Putamen (tissue), 1 donor: ENCODE data around the gene TULP1.

Experiments
- DNase-seq: peaks from one replicate; pipeline ENCODE4 v3.0.0-alpha.2; 2016; ENCODE audit warnings: low spot score

Gene TULP1

DNA sequence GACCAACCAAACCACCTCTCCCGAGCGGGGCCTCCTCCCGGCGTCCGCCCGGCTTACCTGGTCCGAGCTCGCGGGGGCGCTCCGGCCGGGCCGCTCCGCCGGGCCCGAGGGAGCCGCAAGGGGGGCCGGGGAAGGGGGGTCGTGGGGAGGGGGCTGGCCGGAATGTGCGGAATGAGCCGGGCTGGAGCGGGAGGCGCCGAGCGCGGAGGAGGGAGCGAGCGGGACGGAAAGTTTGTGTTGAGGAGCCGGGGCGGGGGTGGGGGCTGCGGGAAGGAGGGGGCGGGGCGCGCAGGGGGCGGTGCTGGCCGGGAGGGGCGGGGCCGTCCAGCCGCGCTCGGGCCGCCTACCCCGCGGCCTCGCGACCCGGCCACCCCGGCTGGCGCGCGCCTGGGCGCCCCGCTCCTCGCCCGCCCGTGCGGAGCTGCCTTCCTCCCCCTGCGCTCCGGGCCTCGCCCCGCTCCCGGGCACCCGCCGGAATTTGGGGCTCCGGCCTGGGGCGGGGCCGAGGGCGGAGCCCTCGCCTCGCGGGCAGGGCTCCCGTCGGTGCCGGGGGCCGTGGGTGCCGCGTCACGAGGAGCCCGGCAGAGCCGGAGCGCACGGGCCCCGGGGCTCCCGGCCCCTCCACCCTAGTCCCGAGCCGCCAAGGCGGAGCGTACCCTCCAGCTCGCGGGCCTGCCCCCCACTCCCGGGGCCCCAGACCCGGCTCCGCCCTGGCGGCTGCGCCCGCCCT lies 15.7 kb downstream of the TULP1 start, which contains the start of gene TEAD3:
Gene TEAD3 (minus strand): TSS at position 239 of the 730 bp plus-strand sequence.
- DNase-seq = no peak

DNA sequence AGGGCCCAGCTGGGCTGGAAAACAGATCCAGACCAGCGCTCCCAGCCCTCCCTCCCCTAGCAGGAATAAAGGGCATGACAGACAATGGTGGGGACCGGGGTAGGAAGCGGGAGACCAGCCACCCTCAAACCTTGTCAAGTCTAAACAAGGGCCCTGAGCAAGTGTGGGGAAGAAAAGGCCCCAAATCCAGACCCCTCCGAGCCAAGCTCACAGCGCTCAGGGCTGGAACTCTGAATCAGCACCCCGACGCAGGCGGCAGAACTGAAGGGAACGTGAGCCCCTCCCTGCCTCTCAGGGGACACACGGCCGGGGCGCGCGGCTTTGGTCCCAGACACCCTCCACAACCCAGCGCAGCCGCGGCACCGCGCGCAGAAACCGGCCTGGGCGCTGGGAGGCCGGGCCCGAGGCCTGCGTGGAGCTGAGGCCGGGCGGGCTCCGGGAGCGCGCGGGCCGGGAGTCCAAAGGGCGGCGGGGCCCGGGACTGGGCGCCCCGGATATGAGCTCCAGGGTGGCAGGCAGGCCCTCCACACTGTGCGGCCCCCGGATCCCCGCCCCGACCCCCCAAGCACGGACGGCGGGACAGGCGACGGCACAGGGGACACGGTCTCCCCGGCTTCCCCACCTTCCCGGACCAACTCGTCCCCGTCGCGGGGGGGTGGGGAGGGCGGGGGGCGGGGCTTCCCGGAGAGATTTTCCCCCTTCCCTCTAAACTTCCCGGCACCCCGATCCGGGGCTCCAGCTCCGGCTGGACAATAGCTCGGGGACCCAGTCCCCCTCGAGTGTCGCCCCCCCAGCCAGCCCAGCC lies 16.5 kb downstream of the TULP1 start:
- DNase-seq = no peak

GRCh38 chr6:35495258-35496035 lies 17.2 kb downstream of the TULP1 start:
- DNase-seq = no peak

DNA sequence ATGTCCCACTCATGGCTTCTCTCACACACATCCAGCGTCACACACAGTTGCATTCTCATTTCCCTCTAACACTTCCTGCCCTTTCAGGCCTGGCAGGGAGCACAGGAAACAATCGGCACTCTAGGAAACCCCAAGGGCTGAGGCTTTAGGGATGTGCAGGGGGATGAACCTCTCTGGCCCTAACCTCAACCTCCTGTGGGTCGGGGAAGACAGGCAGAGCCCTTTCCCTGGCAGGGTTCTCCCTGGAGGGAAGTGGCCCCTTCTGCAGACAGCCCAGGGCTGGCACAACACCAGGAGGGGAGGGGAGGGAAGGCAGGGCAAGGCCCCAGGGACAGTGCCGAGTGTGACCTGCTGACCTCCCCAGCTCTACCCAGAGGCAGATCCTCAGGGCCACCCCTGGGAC lies 18.5 kb downstream of the TULP1 start:
- DNase-seq = no peak

DNA sequence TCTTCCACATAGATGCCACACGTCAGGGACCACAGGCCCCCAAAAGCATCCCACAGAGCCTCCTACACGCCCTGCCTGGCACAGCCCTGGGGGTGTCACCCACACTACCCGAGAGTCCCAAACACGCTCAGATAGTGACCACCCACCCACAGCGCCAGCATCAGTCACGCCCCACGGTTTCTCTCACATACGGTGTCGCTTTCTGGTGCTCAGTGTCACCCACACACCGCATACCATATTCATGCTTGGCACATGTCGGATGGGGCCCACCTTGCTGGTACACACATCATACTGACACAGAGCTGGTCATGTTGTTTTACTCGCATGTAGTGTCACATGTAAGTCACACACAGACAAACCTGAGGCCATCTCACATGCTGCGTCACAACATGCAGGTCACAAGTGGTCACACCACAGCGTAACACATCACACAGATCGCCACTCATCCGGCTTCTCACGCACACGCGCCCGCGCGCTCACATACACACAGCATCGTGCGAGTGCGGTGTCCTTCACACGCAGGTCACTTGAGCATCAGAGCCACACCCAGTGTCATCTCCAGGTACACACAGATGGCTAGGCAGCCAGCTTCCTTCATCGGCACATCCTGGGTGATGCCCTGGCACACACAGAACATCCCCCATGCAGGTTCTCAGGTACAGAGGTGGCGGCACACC lies 19.3 kb downstream of the TULP1 start:
- DNase-seq = no peak

DNA sequence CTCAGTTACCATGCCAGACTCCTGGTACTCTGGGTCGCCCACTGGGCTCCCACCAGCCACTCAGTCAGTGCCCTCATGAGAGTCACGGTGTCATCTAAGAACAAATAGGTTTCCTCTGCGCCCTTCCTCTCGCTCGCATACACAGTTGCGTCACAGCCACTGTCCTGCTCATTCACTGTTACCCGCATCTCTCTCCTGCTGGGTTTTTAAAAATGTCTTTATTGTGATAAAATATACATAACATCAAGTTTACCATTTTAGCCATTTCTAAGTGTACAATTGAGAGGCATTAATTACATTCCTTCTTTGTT lies 19.8 kb downstream of the TULP1 start:
- no peak for DNase-seq

DNA sequence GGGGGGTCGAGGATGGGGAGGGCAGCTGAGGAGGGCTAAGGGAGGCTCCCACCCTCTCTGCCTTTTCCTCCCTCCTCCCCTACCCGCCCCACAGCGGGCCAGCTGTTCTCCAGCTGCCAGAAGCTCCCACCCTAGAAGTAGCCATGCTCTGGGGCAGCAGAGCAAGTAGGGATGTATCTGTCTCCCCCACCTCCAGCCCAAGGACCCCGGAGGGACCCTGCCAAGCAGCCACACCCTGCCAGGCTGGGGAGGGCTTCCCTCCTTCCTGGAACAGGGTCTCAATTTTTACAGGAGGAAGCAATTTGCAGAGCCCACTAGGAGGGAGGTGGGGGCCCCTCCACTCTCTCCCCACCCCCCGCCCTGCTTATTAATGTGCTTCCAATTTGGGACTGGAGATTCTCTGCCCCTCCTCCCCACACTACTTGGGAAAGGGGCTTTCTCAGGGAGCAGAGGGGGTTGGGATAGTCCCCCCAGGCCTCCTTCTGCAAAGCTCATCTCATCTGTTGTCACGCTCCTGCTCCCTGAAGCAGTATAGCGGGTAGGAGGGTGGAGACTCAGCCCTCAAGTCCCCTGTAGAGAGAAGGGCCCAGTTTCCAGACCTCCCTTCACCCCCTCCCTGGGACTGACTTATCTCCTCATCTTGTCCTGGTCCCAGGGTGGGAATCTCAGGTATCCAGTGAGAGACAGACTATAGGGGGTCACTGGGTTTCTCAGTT lies 20.3 kb downstream of the TULP1 start:
- no peak for DNase-seq

- no peak for DNase-seq
These were observed 21.0 kb downstream of the TULP1 start for GRCh38 chr6:35491558-35492257.

DNA sequence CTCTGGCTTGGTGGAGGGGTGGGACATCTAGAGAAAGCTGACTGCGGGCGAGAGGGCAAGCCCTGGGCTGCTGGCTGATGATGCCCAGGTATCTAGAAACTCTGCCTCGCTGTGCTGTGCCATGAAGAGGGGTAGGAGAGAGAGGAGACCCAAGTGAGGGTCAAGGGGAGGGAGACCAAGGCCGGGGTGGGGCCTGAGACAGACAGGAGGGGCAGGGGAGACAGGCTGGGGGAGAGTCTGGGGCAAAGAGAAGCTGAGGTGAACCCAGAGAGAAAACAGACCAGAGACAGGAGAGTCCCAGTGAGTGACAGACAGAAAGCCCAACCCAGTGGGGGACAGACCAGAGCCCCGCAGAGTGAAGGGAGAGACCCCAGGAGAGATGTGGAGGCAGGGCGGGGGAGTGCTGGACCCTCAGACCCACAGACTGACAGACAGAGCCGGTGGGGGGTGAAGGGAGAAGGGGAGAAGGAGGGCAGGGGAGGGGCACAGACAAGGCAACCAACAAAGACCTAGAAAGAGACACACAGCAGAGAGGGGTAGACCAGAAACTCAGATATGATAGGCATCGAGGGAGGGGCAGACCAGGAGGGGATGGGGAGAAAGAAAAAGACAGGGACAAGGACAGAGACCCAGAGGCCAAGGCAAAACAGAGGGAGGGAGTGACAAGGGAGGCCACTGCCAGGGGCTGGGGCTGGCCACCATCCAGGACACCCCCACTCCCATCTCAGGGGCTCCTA lies 21.7 kb downstream of the TULP1 start:
- no peak for DNase-seq

- no peak for DNase-seq
These were observed 22.5 kb downstream of the TULP1 start for GRCh38 chr6:35489995-35490791.

GRCh38 chr6:35489066-35489465 lies 23.6 kb downstream of the TULP1 start:
- DNase-seq = no peak

GRCh38 chr6:35488517-35488862 lies 24.2 kb downstream of the TULP1 start:
- no peak for DNase-seq

- DNase-seq = no peak
These were observed 24.8 kb downstream of the TULP1 start for GRCh38 chr6:35487658-35488516.

GRCh38 chr6:35486005-35486925 lies 26.4 kb downstream of the TULP1 start:
- no peak for DNase-seq

DNA sequence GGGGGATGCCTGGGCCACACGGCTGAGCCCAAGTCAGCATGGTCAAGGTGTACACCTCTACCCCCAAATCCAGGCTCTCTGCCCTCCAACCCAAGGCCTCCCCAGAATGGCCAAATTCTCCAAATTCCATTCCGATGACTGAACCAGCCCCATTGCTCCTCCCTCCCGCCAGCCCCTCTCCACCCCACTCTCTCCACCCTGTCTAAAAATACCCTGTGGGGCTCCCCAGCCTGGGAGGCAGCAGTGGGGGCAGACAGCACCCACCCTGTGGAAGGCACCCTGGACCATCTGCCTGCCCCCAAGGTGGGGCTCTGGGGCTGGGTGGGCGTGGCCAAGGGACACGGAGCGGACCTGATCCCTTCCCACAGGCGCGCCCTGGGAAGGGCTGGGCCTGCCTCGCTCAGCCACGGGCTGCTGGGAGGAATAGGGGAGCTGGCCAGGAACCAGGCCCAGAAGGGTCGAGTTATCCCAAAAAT lies 27.3 kb downstream of the TULP1 start:
- no peak for DNase-seq

DNA sequence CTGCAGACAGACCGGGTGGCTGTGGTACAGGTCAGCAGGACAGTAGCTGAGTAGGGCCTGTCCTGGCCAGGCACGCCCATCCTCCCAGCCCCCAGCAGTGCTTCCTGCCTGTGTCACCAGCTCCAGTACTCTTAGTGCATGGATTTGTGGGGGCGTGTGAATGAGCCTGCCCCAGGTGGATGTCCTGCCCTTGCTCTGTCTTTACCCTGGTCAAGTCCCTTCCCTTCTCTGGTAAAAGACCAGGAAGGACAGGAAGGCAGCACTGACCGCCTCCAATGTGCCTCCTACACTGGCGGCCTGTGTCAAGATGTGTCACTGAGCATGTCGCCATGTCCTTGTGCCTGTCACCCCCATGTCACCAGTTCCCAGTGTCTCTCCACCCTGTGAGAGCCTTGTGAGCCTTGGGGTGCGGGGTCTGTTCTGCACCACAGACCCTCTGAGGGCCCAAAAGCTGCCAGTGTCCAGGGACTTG lies 27.7 kb downstream of the TULP1 start:
- DNase-seq = no peak
